ENCODE results near the gene CRYBA4. TPM values are rescaled to one million over a fixed set of nuclear protein-coding genes. Genes with fewer than 3 reads are reported as not detected.

CRYBA4 gene
- total RNA-seq, 3 donors from 2014 or later: not detected

DNA sequence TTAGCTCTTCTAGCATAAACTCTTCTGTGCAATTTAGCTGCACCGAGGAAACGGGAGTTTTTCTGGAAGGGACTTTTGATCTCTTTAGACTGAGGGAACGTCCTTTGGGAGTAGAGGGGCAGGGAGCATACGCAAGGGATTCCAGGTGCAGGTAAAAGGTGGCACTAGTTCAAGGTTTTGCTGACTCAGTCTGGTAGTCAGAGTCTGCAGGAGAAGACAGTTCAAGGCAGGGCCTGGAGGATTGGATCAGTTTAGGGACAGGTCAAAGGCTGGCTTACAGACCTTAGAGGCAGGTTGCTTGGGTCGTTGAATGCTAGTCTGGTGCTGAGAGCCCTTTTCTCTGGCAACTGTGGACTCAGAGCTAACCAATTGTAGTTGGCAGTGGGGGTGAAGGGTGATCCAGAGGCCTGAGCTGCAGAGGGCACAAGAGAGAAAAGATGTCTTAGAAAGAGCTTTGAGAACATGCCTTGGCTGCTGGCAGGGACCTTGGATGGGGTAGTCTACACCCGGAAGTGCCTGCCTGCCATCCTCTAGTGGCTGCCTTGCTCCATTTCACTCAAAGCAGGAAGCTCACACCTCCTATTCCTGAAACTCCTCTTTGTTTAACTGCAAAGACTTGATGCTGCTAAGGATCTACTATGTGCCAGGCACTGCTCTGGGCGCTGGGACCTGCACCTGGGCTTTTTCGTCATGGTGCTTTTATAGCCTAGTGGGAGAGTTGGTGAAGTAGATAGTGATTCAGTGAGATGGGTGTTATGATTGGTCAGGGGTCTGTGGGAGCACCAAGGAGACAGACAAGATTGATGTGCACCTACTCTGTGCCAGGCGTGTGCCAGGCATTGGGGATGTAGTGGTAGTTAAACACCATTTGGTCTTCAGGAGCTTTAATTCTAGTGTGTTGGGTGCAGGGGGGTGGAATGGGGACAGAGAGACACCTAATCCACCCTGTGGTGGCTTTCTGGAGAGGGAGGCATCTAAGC, 52.7 kb downstream of the CRYBA4 start:
- intact Hi-C loops (cut with DNase I; ENCODE audit: low total_unique reads): no loop called here
- Histone ChIP-seq H3K36me3 (no peaks in the 10 kb centered on the region), H3K9me3 (no peaks in the 10 kb centered on the region), H3K27ac (no peak overlapping the region), H3K4me3 (peak overlapping the region in 1 of 3 donors; percentile 84), H3K4me1 (peaks cover 0 to 5% of the 10 kb centered on the region in 2 donors), H3K27me3 (no peaks in the 10 kb centered on the region)
- TF ChIP-seq, protein P1, sequence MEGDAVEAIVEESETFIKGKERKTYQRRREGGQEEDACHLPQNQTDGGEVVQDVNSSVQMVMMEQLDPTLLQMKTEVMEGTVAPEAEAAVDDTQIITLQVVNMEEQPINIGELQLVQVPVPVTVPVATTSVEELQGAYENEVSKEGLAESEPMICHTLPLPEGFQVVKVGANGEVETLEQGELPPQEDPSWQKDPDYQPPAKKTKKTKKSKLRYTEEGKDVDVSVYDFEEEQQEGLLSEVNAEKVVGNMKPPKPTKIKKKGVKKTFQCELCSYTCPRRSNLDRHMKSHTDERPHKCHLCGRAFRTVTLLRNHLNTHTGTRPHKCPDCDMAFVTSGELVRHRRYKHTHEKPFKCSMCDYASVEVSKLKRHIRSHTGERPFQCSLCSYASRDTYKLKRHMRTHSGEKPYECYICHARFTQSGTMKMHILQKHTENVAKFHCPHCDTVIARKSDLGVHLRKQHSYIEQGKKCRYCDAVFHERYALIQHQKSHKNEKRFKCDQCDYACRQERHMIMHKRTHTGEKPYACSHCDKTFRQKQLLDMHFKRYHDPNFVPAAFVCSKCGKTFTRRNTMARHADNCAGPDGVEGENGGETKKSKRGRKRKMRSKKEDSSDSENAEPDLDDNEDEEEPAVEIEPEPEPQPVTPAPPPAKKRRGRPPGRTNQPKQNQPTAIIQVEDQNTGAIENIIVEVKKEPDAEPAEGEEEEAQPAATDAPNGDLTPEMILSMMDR (IDR thresholded peaks at IDR 0.05): no peak
- no peak for TF ChIP-seq POLR2AphosphoS5 (IDR thresholded peaks at IDR 0.05)
- no peak for TF ChIP-seq POLR2A (IDR thresholded peaks at IDR 0.05)
- no peak for DNase-seq (ENCODE audit: low spot score in 2 of 2)

DNA sequence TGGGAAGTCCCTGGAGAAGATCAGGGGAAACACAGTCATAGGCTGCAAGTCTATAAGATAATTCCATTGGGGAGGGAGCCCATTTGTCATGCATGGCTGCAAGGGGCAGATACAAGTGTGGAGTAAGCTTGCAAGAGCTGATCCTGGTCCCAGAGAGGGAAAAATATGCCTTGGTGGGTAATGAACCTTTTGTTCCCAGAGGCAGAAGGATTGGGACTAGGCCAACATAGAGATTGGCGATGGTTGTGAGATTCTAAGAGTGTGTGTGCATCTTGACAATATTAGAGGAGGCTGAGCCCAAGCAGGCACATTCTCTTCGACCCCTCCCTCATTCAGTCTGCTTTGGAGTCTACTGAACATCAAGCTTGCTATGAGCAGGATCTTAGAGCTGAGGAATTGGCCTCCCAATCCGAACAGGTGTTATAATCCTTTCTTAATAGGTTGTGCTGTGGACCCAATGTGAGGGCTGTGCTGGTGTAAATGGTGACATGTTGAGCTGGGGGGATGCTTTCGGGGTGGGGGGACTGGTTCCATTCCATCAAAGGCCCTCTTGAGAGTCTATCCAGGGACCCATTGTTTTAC, 54.0 kb downstream of the CRYBA4 start:
- intact Hi-C loops (cut with DNase I; ENCODE audit: low total_unique reads): no loop called here
- H3K27me3 ChIP-seq: no peaks in the 10 kb centered on the region
- no peak overlapping the region for H3K4me3 ChIP-seq

DNA sequence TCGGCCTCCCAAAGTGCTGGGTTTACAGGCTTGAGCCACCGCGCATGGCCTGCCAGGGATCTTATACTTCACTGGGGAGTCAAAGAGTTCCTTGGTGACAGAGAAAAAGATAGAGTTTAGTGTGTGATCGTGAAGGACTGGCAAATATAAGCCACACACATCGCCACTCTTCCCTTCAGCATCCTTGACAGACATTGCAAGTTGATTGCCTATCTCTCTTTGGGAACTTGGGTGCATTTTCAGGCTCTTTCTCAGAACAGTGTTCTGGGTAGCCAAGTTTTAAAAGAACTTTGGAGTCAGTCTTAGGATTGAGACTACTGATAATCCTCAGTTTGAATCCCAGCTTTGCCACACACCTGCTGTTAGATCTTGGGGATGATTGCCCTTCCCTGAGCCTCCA, 55.5 kb downstream of the CRYBA4 start:
- no peak overlapping the region for H3K4me3 ChIP-seq
- no peaks in the 10 kb centered on the region for H3K36me3 ChIP-seq
- H3K27ac ChIP-seq: no peak overlapping the region
- TF ChIP-seq POLR2A (IDR thresholded peaks at IDR 0.05) (no peak), POLR2AphosphoS5 (IDR thresholded peaks at IDR 0.05) (no peak)
- TF ChIP-seq, protein P1 (IDR thresholded peaks at IDR 0.05): no peak
- no peaks in the 10 kb centered on the region for H3K9me3 ChIP-seq
- no peak for DNase-seq (ENCODE audit: low spot score in 2 of 2)
- no peaks in the 10 kb centered on the region for H3K27me3 ChIP-seq
- H3K4me1 ChIP-seq: peaks cover 0 to 5% of the 10 kb centered on the region in 2 donors
- intact Hi-C loops (cut with DNase I; ENCODE audit: low total_unique reads): no loop called here

More for the DNA sequence above, 54.0 kb downstream of the CRYBA4 start:
- Histone ChIP-seq H3K36me3 (no peaks in the 10 kb centered on the region), H3K27ac (no peak overlapping the region), H3K9me3 (no peaks in the 10 kb centered on the region), H3K4me1 (peaks cover 0 to 5% of the 10 kb centered on the region in 2 donors)
- DNase-seq (ENCODE audit: low spot score in 2 of 2): no peak
- TF ChIP-seq POLR2AphosphoS5 (IDR thresholded peaks at IDR 0.05): no peak
- no peak for TF ChIP-seq POLR2A (IDR thresholded peaks at IDR 0.05)
- TF ChIP-seq, protein P1 (IDR thresholded peaks at IDR 0.05): no peak

DNA sequence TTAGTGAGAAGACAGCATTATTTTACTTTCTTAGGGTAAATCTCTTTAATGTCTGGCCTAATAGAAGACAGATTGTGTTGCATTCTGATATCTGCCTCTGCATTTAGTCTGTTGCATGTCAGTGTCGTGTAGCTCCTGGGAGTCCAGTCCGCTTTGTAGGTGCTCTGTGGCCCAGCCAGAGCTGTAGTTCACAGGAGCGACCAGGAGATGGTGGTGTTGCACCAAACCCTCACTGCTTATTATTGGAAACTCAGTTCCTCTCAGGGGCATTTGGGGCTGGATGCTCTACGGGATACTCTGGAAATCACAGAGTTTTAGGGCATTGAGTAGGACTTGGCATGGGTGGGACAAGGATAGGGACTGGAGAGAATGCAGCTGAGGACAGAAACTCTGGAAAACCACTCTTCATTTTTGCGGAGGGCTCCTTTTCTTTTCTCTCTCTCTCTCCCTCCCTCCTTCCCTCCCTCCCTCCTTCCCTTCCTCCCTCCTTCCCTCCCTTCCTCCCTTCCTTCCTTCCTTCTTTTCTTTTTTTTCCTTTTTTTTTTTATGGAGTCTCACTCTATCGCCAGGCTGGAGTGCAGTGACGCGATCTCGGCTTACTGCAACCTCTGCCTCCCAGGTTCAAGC, 57.4 kb downstream of the CRYBA4 start:
- DNase-seq (ENCODE audit: low spot score in 2 of 2): peak; percentile 48 to 75
- intact Hi-C loops (cut with DNase I; ENCODE audit: low total_unique reads): no loop called here

More for the DNA sequence above, 57.4 kb downstream of the CRYBA4 start:
- H3K9me3 ChIP-seq: no peaks in the 10 kb centered on the region
- TF ChIP-seq POLR2AphosphoS5 (IDR thresholded peaks at IDR 0.05): no peak
- TF ChIP-seq, protein P1 (IDR thresholded peaks at IDR 0.05): peak; percentile 41 to 79 (median 73)
- H3K4me3 ChIP-seq: no peak overlapping the region
- no peaks in the 10 kb centered on the region for H3K36me3 ChIP-seq
- H3K27ac ChIP-seq: no peak overlapping the region
- H3K4me1 ChIP-seq: no peaks in the 10 kb centered on the region
- no peaks in the 10 kb centered on the region for H3K27me3 ChIP-seq

Other genes with a start within 250 kb of the CRYBA4 start
- gene ASPHD2, start 192.7 kb upstream of the CRYBA4 start, total RNA-seq: 1 to 10 TPM in 1 of 3 donors, under 1 TPM in 2; 0.59 to 1.3 (median 0.64) TPM
- 10 to 100 TPM; 29.0 to 43.6 (median 35.4) TPM for gene HPS4, start 138.2 kb upstream of the CRYBA4 start, total RNA-seq
- gene SRRD, start 138.1 kb upstream of the CRYBA4 start, total RNA-seq: 10 to 100 TPM in 2 of 3 donors, 1 to 10 TPM in 1; 8.8 to 17.4 (median 15.0) TPM
- 10 to 100 TPM; 27.5 to 34.5 (median 29.0) TPM for gene TFIP11, start 109.5 kb upstream of the CRYBA4 start, total RNA-seq
- 10 to 100 TPM; 36.6 to 81.9 (median 59.8) TPM for gene TPST2, start 31.8 kb upstream of the CRYBA4 start, total RNA-seq
- gene CRYBB1, start 3.9 kb upstream of the CRYBA4 start, total RNA-seq: 1 to 10 TPM in 1 of 3 donors, not detected in 2; 2.6 TPM
- gene MIAT, start 35.6 kb downstream of the CRYBA4 start, total RNA-seq: 1 to 10 TPM in 2 of 3 donors, under 1 TPM in 1; 0.80 to 2.3 (median 1.9) TPM